HCT116 (cell line): ENCODE data around the gene CD83. TPM values are rescaled to one million over a fixed set of nuclear protein-coding genes. Genes with fewer than 3 reads are reported as not detected.

ENCODE experiments used
- ATAC-seq: fragments of 200-7000 bp; cut with Tn5 transposase; 2 replicates; pipeline ENCODE4 v1.9.1; 2020; ENCODE audit warnings: mild to moderate bottlenecking, moderate library complexity
- BruUV-seq: library from RNA; stranded (reverse); fragments of 400-500 nt; replicated peaks from 2 replicates; lab custom pipeline; 2021; lab: Mats Ljungman, UMichigan
- CTCF ChIA-PET: fragments of 300-600 bp; sonication (Branson Sonifier 250); formaldehyde crosslinking; loops from one replicate; lab custom pipeline; 2021; ENCODE audit warnings: antibody characterized with exemption; lab: Charles Lee
- POLR2A ChIA-PET: fragments of 300-600, 350-600 bp; sonication (Branson Sonifier 250); formaldehyde crosslinking; loops from one replicate; lab custom pipeline; 2021; ENCODE audit warnings: antibody characterized with exemption; lab: Charles Lee
- RAD21 ChIA-PET, 2 experiments: fragments of 300-600 bp; sonication (Branson Sonifier 250); formaldehyde crosslinking; loops; one replicate each; lab custom pipeline; 2023; ENCODE audit warnings: low total read pairs in 2 of 2; ENCODE audit not compliant: uncharacterized antibody in 2 of 2, unreplicated experiment in 2 of 2, low non-redundant PET in 1 of 2; lab: Charles Lee
- DNase-seq: peaks from one replicate; pipeline ENCODE4 v3.0.0-alpha.2; 2010; ENCODE audit warnings: low read depth, low spot score
- H2AFZ ChIP-seq: fragments of 200-600 bp; shearing (Covaris generic), sonication (generic); 2 replicates; pipeline ENCODE4 v1.6.1; 2017; ENCODE audit warnings: low read depth, mixed run types, mixed read lengths, antibody characterized with exemption, low read length; ENCODE audit not compliant: poor library complexity, severe bottlenecking
- H3K27ac ChIP-seq: 2 replicates; pipeline ENCODE4 v1.5.1; 2012; ENCODE audit warnings: low read depth, low read length
- H3K27me3 ChIP-seq: fragments of 200-600 bp; sonication (generic); 2 replicates; pipeline ENCODE4 v1.6.1; 2016; ENCODE audit warnings: mixed run types, low read length, mixed read lengths; ENCODE audit not compliant: insufficient read depth
- H3K36me3 ChIP-seq, 2 experiments: fragments of 200-500 bp in 1 of 2; fragments of 200-600 bp in 1 of 2; sonication (Bioruptor generic) in 1 of 2; sonication (generic) in 1 of 2; 2 replicates each; pipeline versions ENCODE4 v1.5.1 to v1.6.1; 2014 to 2016; ENCODE audit warnings: low read length in 2 of 2, inconsistent platforms in 1 of 2, mixed read lengths in 1 of 2, mixed run types in 1 of 2; ENCODE audit not compliant: insufficient read depth in 2 of 2, control insufficient read depth in 1 of 2
- H3K4me1 ChIP-seq, 2 experiments: fragments of 200-600 bp in 1 of 2; sonication (generic) in 1 of 2; 2 replicates each; pipeline versions ENCODE4 v1.5.1 to v1.6.1; 2012 to 2017; ENCODE audit warnings: low read length in 2 of 2, inconsistent platforms in 1 of 2, mild to moderate bottlenecking in 1 of 2, mixed read lengths in 1 of 2, mixed run types in 1 of 2, moderate library complexity in 1 of 2; ENCODE audit not compliant: insufficient read depth in 2 of 2, control insufficient read depth in 1 of 2
- H3K4me2 ChIP-seq: fragments of 200-600 bp; sonication (generic); 2 replicates; pipeline ENCODE4 v1.6.1; 2017; ENCODE audit warnings: mixed run types, low read length, mixed read lengths
- H3K4me3 ChIP-seq, 2 experiments: fragments of 200-600 bp in 1 of 2; sonication (generic) in 1 of 2; replicated peaks in 1 of 2; 2 replicates each; pipeline ENCODE4 v1.5.1; 2011 to 2016; ENCODE audit warnings: low read length in 2 of 2, control low read depth in 1 of 2, low read depth in 1 of 2, mild to moderate bottlenecking in 1 of 2, mixed read lengths in 1 of 2, mixed run types in 1 of 2
- H3K79me2 ChIP-seq: fragments of 200-600 bp; sonication (generic); 2 replicates; pipeline ENCODE4 v1.6.1; 2017; ENCODE audit warnings: mild to moderate bottlenecking, mixed run types, low read length, moderate library complexity, mixed read lengths; ENCODE audit not compliant: insufficient read depth
- H3K9ac ChIP-seq: fragments of 200-600 bp; sonication (generic); 2 replicates; pipeline ENCODE4 v1.6.1; 2016; ENCODE audit warnings: low read length, mixed read lengths
- H3K9me2 ChIP-seq: fragments of 200-600 bp; sonication (generic), shearing (Covaris generic); 2 replicates; pipeline ENCODE4 v1.6.1; 2017; ENCODE audit warnings: mixed run types, mild to moderate bottlenecking, moderate library complexity; ENCODE audit not compliant: insufficient read depth
- H3K9me3 ChIP-seq, 2 experiments: fragments of 200-500 bp in 1 of 2; fragments of 200-600 bp in 1 of 2; sonication (Bioruptor generic) in 1 of 2; sonication (generic) in 1 of 2; 2 replicates each; pipeline ENCODE4 v1.6.1; 2014 to 2017; ENCODE audit warnings: low read length in 2 of 2, mixed read lengths in 2 of 2, inconsistent platforms in 1 of 2, low read depth in 1 of 2, mild to moderate bottlenecking in 1 of 2, mixed run types in 1 of 2, moderate library complexity in 1 of 2; ENCODE audit not compliant: control insufficient read depth in 1 of 2, insufficient read depth in 1 of 2
- H4K20me1 ChIP-seq: fragments of 200-600 bp; sonication (generic), shearing (Covaris generic); 2 replicates; pipeline ENCODE4 v1.6.1; 2017; ENCODE audit warnings: mixed run types, mild to moderate bottlenecking, moderate library complexity; ENCODE audit not compliant: insufficient read depth
- ATF3 ChIP-seq: IDR thresholded peaks from 2 replicates; pipeline ENCODE4 v1.6.1; 2012
- CBX3 ChIP-seq: IDR thresholded peaks from 2 replicates; pipeline ENCODE4 v1.6.1; 2012; ENCODE audit warnings: low read depth
- CEBPB ChIP-seq: IDR thresholded peaks from 2 replicates; pipeline ENCODE4 v1.6.1; 2012; ENCODE audit warnings: low read depth
- CTCF ChIP-seq, 3 experiments: fragments of 200-600 bp in 1 of 3; sonication (generic) in 1 of 3; IDR thresholded peaks in 2 of 3; conservative IDR thresholded peaks in 1 of 3; 2 replicates each; pipeline ENCODE4 v1.5.1; 2012 to 2017; ENCODE audit warnings: low read depth in 2 of 3, low read length in 2 of 3, antibody characterized with exemption in 1 of 3, borderline replicate concordance in 1 of 3, control low read depth in 1 of 3, mild to moderate bottlenecking in 1 of 3, mixed read lengths in 1 of 3, mixed run types in 1 of 3, moderate library complexity in 1 of 3; ENCODE audit not compliant: insufficient read depth in 1 of 3
- EGR1 ChIP-seq: IDR thresholded peaks from 2 replicates; pipeline ENCODE4 v1.6.1; 2012; ENCODE audit warnings: low read depth
- EZH2 ChIP-seq: fragments of 200-600 bp; sonication (generic); IDR thresholded peaks from 2 replicates; pipeline ENCODE4 v1.6.1; 2017; ENCODE audit warnings: antibody characterized with exemption, mixed run types
- EZH2phosphoT487 ChIP-seq: fragments of 200-600 bp; IDR thresholded peaks from 2 replicates; pipeline ENCODE4 v1.6.1; 2018; ENCODE audit warnings: antibody characterized with exemption, borderline replicate concordance
- JUND ChIP-seq: IDR thresholded peaks from 2 replicates; pipeline ENCODE4 v1.6.1; 2012
- MAX ChIP-seq: IDR thresholded peaks from 2 replicates; pipeline ENCODE4 v1.6.1; 2012
- POLR2A ChIP-seq: IDR thresholded peaks from 2 replicates; pipeline ENCODE4 v1.7.0; 2011; ENCODE audit warnings: borderline replicate concordance; ENCODE audit not compliant: insufficient read depth, insufficient read length; ENCODE audit errors: extremely low read depth
- POLR2AphosphoS5 ChIP-seq: IDR thresholded peaks from 2 replicates; pipeline ENCODE4 v1.6.1; 2011; ENCODE audit warnings: mild to moderate bottlenecking, low read depth, low read length, moderate library complexity
- RAD21 ChIP-seq: IDR thresholded peaks from 2 replicates; pipeline ENCODE4 v1.6.1; 2012; ENCODE audit warnings: low read depth, mild to moderate bottlenecking
- SIN3A ChIP-seq: IDR thresholded peaks from 2 replicates; pipeline ENCODE4 v1.6.1; 2012; ENCODE audit warnings: low read depth
- SP1 ChIP-seq: IDR thresholded peaks from 2 replicates; pipeline ENCODE4 v1.6.1; 2012; ENCODE audit warnings: low read depth
- SRF ChIP-seq: IDR thresholded peaks from 2 replicates; pipeline ENCODE4 v1.6.1; 2012; ENCODE audit warnings: low read depth
- TCF7L2 ChIP-seq: IDR thresholded peaks from 2 replicates; pipeline ENCODE4 v1.7.0; 2011; ENCODE audit warnings: borderline replicate concordance, inconsistent platforms; ENCODE audit not compliant: insufficient read depth, insufficient read length; ENCODE audit errors: extremely low read depth
- ZBTB33 ChIP-seq: IDR thresholded peaks from 2 replicates; pipeline ENCODE4 v1.6.1; 2011; ENCODE audit warnings: mild to moderate bottlenecking, low read length, moderate library complexity; ENCODE audit not compliant: insufficient replicate concordance; ENCODE audit errors: extremely low read depth
- ZFX ChIP-seq: fragments of 450-650 bp; IDR thresholded peaks from 2 replicates; pipeline ENCODE4 v1.6.1; 2017
- ZNF274 ChIP-seq: fragments of 200-500 bp; sonication (Bioruptor generic); IDR thresholded peaks from 2 replicates; pipeline ENCODE4 v1.6.1; 2014; ENCODE audit warnings: mild to moderate bottlenecking, low read depth, low read length, inconsistent platforms
- intact Hi-C: fragments of 100-400 bp; cut with micrococcal nuclease; formaldehyde crosslinking; loops from 2 replicates; pipeline ENCODE4 v1.10.0; 2022
- total RNA-seq: library from RNA; stranded (reverse); gene quantifications from one replicate; pipeline ENCODE4 v1.2.1, GENCODE V29; 2021; ENCODE audit not compliant: unreplicated experiment

Gene CD83
- total RNA-seq, 1 experiment from 2014 or later: 6.0 TPM

GRCh38 chr6:14165091-14165490 is 47.5 kb downstream of the CD83 start (continued):
- TF ChIP-seq CTCF (IDR thresholded peaks at IDR 0.05 in 2 of 3, conservative IDR thresholded peaks at IDR 0.05 in 1 of 3; ENCODE audit: borderline replicate concordance in 1 of 3, insufficient read depth in 1 of 3, low read depth in 2 of 3, low read length in 2 of 3) (no peak), POLR2AphosphoS5 (no peak), CEBPB (no peak), SIN3A (no peak), SRF (no peak), JUND (no peak), TCF7L2 (no peak), ZBTB33 (no peak), ATF3 (no peak), POLR2A (no peak), EZH2phosphoT487 (no peak)

- Histone ChIP-seq H3K9ac (no peak overlapping the region), H3K36me3 (no peaks in the 10 kb centered on the region), H3K9me2 (no peaks in the 10 kb centered on the region), H3K4me2 (no peak overlapping the region), H3K9me3 (peaks cover 12 to 13% of the 10 kb centered on the region in 2 experiments; a peak in 2 of 4 replicates), H3K4me3 (no peak overlapping the region), H2AFZ (no peak overlapping the region), H3K27me3 (no peaks in the 10 kb centered on the region), H4K20me1 (no peaks in the 10 kb centered on the region), H3K79me2 (no peaks in the 10 kb centered on the region), H3K4me1 (no peaks in the 10 kb centered on the region), H3K27ac (no peak overlapping the region)
- intact Hi-C loops: no loop called here
- POLR2A ChIA-PET: no interaction called here
- DNase-seq (no peak), ATAC-seq (no peak)
- CTCF ChIA-PET: no interaction called here
- BruUV-seq: no TSS peak
- RAD21 ChIA-PET: no interaction called here
- TF ChIP-seq EGR1 (no peak), JUND (no peak), ZFX (no peak), ZNF274 (no peak), RAD21 (no peak), MAX (no peak), ZBTB33 (no peak), TCF7L2 (no peak), CBX3 (no peak), EZH2 (no peak), EZH2phosphoT487 (no peak), SRF (no peak), SP1 (no peak)
Observed at GRCh38 chr6:14166839-14167238, 49.3 kb downstream of the CD83 start.
